HEK293 (cell line): ENCODE results near the gene TMEM167B.
A peak's percentile ranks its signal among the peaks of the same experiment; 100 is the strongest.

Experiments
- CTCF ChIA-PET: fragments of 350-600 bp; formaldehyde crosslinking; extraction: SDS; loops from one replicate; lab custom pipeline; 2021; ENCODE audit warnings: antibody characterized with exemption; lab: Yijun Ruan, JAX
- POLR2A ChIA-PET: fragments of 300-600 bp; formaldehyde crosslinking; extraction: SDS; loops from one replicate; lab custom pipeline; 2020; ENCODE audit warnings: antibody characterized with exemption, inconsistent platforms; lab: Yijun Ruan, JAX
- H3K27ac ChIP-seq: fragments of 200-500 bp; sonication (Bioruptor generic); 2 replicates; pipeline ENCODE4 v1.5.1; 2014; ENCODE audit warnings: low read depth, low read length, control low read depth, inconsistent platforms; ENCODE audit errors: extremely low read depth
- H3K36me3 ChIP-seq, 2 experiments: fragments of 200-500 bp in 1 of 2; sonication (Bioruptor generic) in 1 of 2; 1 replicate in 1 of 2; 2 replicates in 1 of 2; pipeline ENCODE4 v1.5.1; 2014 to 2017; ENCODE audit warnings: inconsistent platforms in 2 of 2, low read length in 2 of 2; ENCODE audit not compliant: control insufficient read depth in 2 of 2, insufficient read depth in 1 of 2
- H3K4me1 ChIP-seq: fragments of 200-500 bp; sonication (Bioruptor generic); 2 replicates; pipeline ENCODE4 v1.5.1; 2014; ENCODE audit warnings: mild to moderate bottlenecking, low read length, inconsistent platforms; ENCODE audit not compliant: control insufficient read depth, insufficient read depth
- H3K4me3 ChIP-seq: 2 replicates; pipeline ENCODE4 v1.5.1; 2011; ENCODE audit warnings: low read depth, mild to moderate bottlenecking, control low read depth, low read length, moderate library complexity
- H3K9me3 ChIP-seq: fragments of 200-500 bp; sonication (Bioruptor generic); 2 replicates; pipeline ENCODE4 v1.5.1; 2014; ENCODE audit warnings: low read depth, low read length, inconsistent platforms; ENCODE audit not compliant: control insufficient read depth, insufficient read depth
- GLI2 ChIP-seq: fragments of 450-650 bp; formaldehyde crosslinking; IDR thresholded peaks from 2 replicates; pipeline ENCODE4; 2017; ENCODE audit warnings: missing biosample characterization, missing genetic modification characterization, low read depth, borderline replicate concordance
- MEIS1 ChIP-seq: sonication (generic); formaldehyde crosslinking; IDR thresholded peaks from 2 replicates; pipeline ENCODE4 v1.8.1; 2022; ENCODE audit warnings: missing genetic modification reagents, mild to moderate bottlenecking, borderline replicate concordance
- OSR2 ChIP-seq: fragments of 450-650 bp; formaldehyde crosslinking; IDR thresholded peaks from 2 replicates; pipeline ENCODE4 v1.5.1; 2016; ENCODE audit warnings: missing biosample characterization, missing genetic modification characterization
- SP3 ChIP-seq: fragments of 450-650 bp; formaldehyde crosslinking; IDR thresholded peaks from 2 replicates; pipeline ENCODE4 v1.5.1; 2016; ENCODE audit warnings: missing biosample characterization, missing genetic modification characterization
- SP7 ChIP-seq: fragments of 450-650 bp; formaldehyde crosslinking; IDR thresholded peaks from 2 replicates; pipeline ENCODE4 v1.5.1; 2016; ENCODE audit warnings: missing biosample characterization, missing genetic modification characterization
- ZNF121 ChIP-seq: fragments of 450-650 bp; formaldehyde crosslinking; IDR thresholded peaks from 2 replicates; pipeline ENCODE4 v1.5.1; 2016; ENCODE audit warnings: missing biosample characterization, missing genetic modification characterization
- ZNF23 ChIP-seq: fragments of 450-650 bp; formaldehyde crosslinking; IDR thresholded peaks from 2 replicates; pipeline ENCODE4 v1.5.1; 2016; ENCODE audit warnings: missing biosample characterization, missing genetic modification characterization, borderline replicate concordance
- ZNF311 ChIP-seq: fragments of 450-650 bp; formaldehyde crosslinking; IDR thresholded peaks from 2 replicates; pipeline ENCODE4 v1.5.1; 2017; ENCODE audit warnings: missing biosample characterization, missing genetic modification characterization, borderline replicate concordance
- ZNF501 ChIP-seq: fragments of 450-650 bp; formaldehyde crosslinking; IDR thresholded peaks from 2 replicates; pipeline ENCODE4 v1.5.1; 2016; ENCODE audit warnings: missing biosample characterization, missing genetic modification characterization
- ZNF610 ChIP-seq: fragments of 450-650 bp; formaldehyde crosslinking; IDR thresholded peaks from 2 replicates; pipeline ENCODE4 v1.5.1; 2016; ENCODE audit warnings: missing biosample characterization, missing genetic modification characterization, borderline replicate concordance
- TF ChIP-seq, protein P1 (sequence below): sonication (generic); formaldehyde crosslinking; IDR thresholded peaks from 2 replicates; pipeline ENCODE4 v1.8.1; 2022; ENCODE audit warnings: mild to moderate bottlenecking, moderate library complexity, missing genetic modification reagents
- TF ChIP-seq, protein P2 (sequence below): fragments of 450-650 bp; formaldehyde crosslinking; IDR thresholded peaks from 2 replicates; pipeline ENCODE4 v1.5.1; 2016; ENCODE audit warnings: missing biosample characterization, missing genetic modification characterization, low read depth
- TF ChIP-seq, protein P3 (sequence below): fragments of 450-650 bp; formaldehyde crosslinking; IDR thresholded peaks from 2 replicates; pipeline ENCODE4 v1.5.0; 2017; ENCODE audit warnings: missing biosample characterization, missing genetic modification characterization, borderline replicate concordance

TMEM167B gene

DNA sequence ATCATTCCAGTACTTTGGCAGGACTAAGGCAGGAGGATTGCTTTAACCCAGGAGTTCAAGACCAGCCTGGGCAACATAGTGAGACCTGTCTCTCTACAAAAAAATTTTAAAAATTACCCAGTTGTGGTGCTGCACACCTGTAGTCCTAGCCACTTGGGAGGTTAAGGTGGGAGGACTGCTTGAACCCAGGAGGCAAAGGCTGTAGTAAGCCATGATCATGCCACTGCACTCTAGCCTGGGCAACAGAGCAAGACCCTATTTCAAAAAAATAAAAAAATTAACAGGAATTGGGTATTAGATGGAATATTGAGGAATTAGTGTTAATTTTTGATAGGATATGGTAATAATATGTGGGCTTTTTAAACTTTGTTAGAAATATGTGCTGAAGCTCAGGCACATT lies 31.5 kb upstream of the TMEM167B start:
- CTCF ChIA-PET: no interaction called here
- peak; percentile 72 for TF ChIP-seq ZNF121 (tag by site-specific recombination)
- no peak for TF ChIP-seq GLI2 (tag by site-specific recombination)
- no peak overlapping the region for H3K4me3 ChIP-seq
- POLR2A ChIA-PET: interaction anchor here (1.8 kb wide), 1 partner anchor 17 kb away, joined by 7 read pairs; the partner anchor contains the start of gene WDR47
- H3K27ac ChIP-seq: no peak overlapping the region
- no peaks in the 10 kb centered on the region for H3K9me3 ChIP-seq
- peaks cover 14 to 15% of the 10 kb centered on the region in 2 experiments; a peak in 2 of 3 replicates for H3K36me3 ChIP-seq
- no peaks in the 10 kb centered on the region for H3K4me1 ChIP-seq

DNA sequence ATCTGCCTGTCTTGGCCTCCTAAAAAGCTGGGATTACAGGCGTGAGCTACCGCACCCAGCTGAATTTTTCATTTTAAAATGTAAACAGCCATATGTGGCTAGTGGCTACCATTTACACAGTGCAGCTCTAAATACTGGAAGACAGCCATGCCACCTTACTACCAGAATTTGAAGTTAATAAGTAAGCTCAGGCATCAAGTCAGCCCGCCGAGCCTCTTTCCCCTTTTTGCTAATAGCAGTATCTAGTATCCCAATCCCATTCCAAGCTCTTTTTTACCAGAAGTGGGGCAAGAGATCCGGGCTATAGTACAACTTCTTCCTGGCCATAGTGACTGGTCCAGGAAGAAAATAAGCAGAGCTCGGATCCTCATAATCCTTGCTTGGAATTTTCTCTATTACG lies 29.9 kb upstream of the TMEM167B start:
- H3K4me3 ChIP-seq: no peak overlapping the region
- TF ChIP-seq, protein P1, sequence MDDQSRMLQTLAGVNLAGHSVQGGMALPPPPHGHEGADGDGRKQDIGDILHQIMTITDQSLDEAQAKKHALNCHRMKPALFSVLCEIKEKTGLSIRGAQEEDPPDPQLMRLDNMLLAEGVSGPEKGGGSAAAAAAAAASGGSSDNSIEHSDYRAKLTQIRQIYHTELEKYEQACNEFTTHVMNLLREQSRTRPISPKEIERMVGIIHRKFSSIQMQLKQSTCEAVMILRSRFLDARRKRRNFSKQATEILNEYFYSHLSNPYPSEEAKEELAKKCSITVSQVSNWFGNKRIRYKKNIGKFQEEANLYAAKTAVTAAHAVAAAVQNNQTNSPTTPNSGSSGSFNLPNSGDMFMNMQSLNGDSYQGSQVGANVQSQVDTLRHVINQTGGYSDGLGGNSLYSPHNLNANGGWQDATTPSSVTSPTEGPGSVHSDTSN: no peak
- no peak for TF ChIP-seq SP3 (tag by site-specific recombination)
- TF ChIP-seq, all 188 proteins: peak for 0
- Histone ChIP-seq H3K4me1 (no peaks in the 10 kb centered on the region), H3K9me3 (no peaks in the 10 kb centered on the region), H3K27ac (no peak overlapping the region), H3K36me3 (peaks cover 29 to 31% of the 10 kb centered on the region in 2 experiments; a peak in 2 of 3 replicates)
- POLR2A ChIA-PET: interaction anchor here (1.2 kb wide), 2 partner anchors 15 to 19 kb away, joined by 4 read pairs; partner anchors contain the start of genes TAF13 and WDR47
- CTCF ChIA-PET: interaction anchor here (0.7 kb wide), 3 partner anchors 39 to 1417 kb away, joined by 3 read pairs; no protein-coding TSS in a partner anchor

DNA sequence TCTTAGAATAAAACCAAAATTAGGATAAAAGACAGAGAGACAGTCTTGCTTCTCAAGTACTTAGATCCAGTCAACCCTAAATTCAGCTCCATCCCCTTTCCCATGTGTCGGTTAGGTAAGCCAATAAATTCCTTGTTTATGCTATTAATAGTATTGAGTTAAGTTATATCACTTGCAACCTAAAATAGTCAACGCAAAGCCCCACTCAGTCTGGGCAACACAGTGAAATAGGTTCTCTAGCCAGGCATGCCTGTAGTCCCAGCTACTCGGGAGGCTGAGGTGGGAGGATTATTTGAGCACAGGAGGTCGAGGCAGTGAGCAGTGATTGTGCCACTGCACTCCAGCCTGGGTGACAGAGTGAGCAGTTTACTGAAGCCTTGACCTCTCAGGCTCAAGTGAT lies 29.4 kb upstream of the TMEM167B start:
- no peaks in the 10 kb centered on the region for H3K4me1 ChIP-seq
- H3K4me3 ChIP-seq: no peak overlapping the region
- H3K36me3 ChIP-seq: peaks cover 31 to 33% of the 10 kb centered on the region in 2 experiments; a peak in 2 of 3 replicates
- TF ChIP-seq ZNF610 (tag by site-specific recombination): no peak
- TF ChIP-seq, protein P2, sequence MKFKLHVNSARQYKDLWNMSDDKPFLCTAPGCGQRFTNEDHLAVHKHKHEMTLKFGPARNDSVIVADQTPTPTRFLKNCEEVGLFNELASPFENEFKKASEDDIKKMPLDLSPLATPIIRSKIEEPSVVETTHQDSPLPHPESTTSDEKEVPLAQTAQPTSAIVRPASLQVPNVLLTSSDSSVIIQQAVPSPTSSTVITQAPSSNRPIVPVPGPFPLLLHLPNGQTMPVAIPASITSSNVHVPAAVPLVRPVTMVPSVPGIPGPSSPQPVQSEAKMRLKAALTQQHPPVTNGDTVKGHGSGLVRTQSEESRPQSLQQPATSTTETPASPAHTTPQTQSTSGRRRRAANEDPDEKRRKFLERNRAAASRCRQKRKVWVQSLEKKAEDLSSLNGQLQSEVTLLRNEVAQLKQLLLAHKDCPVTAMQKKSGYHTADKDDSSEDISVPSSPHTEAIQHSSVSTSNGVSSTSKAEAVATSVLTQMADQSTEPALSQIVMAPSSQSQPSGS (tag by site-specific recombination): no peak
- no peak for TF ChIP-seq MEIS1 (CRISPR knock-in tag)
- no peak for TF ChIP-seq ZNF23 (tag by site-specific recombination)
- no peak for TF ChIP-seq ZNF311 (tag by site-specific recombination)
- no peak for TF ChIP-seq SP7 (tag by site-specific recombination)
- TF ChIP-seq ZNF501 (tag by site-specific recombination): no peak
- TF ChIP-seq, protein P3, sequence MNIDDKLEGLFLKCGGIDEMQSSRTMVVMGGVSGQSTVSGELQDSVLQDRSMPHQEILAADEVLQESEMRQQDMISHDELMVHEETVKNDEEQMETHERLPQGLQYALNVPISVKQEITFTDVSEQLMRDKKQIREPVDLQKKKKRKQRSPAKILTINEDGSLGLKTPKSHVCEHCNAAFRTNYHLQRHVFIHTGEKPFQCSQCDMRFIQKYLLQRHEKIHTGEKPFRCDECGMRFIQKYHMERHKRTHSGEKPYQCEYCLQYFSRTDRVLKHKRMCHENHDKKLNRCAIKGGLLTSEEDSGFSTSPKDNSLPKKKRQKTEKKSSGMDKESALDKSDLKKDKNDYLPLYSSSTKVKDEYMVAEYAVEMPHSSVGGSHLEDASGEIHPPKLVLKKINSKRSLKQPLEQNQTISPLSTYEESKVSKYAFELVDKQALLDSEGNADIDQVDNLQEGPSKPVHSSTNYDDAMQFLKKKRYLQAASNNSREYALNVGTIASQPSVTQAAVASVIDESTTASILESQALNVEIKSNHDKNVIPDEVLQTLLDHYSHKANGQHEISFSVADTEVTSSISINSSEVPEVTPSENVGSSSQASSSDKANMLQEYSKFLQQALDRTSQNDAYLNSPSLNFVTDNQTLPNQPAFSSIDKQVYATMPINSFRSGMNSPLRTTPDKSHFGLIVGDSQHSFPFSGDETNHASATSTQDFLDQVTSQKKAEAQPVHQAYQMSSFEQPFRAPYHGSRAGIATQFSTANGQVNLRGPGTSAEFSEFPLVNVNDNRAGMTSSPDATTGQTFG: no peak
- TF ChIP-seq OSR2: no peak
- ChIA-PET POLR2A (interaction anchor here (1.2 kb wide), 2 partner anchors 15 to 19 kb away, joined by 4 read pairs; partner anchors contain the start of genes TAF13 and WDR47), CTCF (interaction anchor here (0.7 kb wide), 2 partner anchors 278 to 1417 kb away, joined by 3 read pairs; no protein-coding TSS in a partner anchor)
- no peaks in the 10 kb centered on the region for H3K9me3 ChIP-seq
- H3K27ac ChIP-seq: no peak overlapping the region
